Measurements from ENCODE around the gene SCG2. TPM values are rescaled to one million over a fixed set of nuclear protein-coding genes. Genes with fewer than 3 reads are reported as not detected.
A peak's percentile ranks its signal among the peaks of the same experiment; 100 is the strongest.

Gene SCG2
- total RNA-seq, 1 experiment from 2014 or later: 19.8 TPM

DNA sequence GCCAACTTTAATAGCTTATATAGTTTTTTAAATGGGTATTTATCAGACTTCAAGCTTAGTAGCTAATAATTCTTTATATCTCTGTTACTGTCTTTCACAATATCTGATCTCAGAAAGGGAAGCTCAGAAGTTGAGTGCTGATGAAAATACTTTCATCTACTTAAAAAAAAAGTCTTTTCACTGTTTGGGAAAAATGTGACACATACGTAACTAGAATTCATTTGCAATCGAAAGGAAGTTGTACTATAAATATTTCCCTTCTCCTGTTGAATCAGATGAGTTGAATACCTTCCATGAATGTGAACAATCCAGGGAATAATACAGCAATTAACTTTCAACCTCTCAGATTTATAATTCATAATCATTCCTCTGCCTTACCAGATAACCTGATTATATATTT lies 811 bp upstream of the SCG2 start:
- no peaks in the 10 kb centered on the region for H4K20me1 ChIP-seq (ENCODE audit: insufficient read depth)
- peaks cover 5 to 26% of the 10 kb centered on the region in 2 experiments; a peak in 3 of 4 replicates for H3K4me1 ChIP-seq (ENCODE audit: control insufficient read depth in 1 of 2, insufficient read depth in 2 of 2, low read length in 2 of 2)
- intact Hi-C loops (cut with micrococcal nuclease): loop anchor here (1.0 kb wide), 1 partner anchor 632 kb away; no protein-coding TSS in a partner anchor
- H3K27me3 ChIP-seq (ENCODE audit: insufficient read depth, low read length): no peaks in the 10 kb centered on the region
- no peaks in the 10 kb centered on the region for H3K9me2 ChIP-seq (ENCODE audit: insufficient read depth)
- TF ChIP-seq, protein P1, sequence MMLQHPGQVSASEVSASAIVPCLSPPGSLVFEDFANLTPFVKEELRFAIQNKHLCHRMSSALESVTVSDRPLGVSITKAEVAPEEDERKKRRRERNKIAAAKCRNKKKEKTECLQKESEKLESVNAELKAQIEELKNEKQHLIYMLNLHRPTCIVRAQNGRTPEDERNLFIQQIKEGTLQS (IDR thresholded peaks at IDR 0.05): no peak
- TF ChIP-seq, protein P2, sequence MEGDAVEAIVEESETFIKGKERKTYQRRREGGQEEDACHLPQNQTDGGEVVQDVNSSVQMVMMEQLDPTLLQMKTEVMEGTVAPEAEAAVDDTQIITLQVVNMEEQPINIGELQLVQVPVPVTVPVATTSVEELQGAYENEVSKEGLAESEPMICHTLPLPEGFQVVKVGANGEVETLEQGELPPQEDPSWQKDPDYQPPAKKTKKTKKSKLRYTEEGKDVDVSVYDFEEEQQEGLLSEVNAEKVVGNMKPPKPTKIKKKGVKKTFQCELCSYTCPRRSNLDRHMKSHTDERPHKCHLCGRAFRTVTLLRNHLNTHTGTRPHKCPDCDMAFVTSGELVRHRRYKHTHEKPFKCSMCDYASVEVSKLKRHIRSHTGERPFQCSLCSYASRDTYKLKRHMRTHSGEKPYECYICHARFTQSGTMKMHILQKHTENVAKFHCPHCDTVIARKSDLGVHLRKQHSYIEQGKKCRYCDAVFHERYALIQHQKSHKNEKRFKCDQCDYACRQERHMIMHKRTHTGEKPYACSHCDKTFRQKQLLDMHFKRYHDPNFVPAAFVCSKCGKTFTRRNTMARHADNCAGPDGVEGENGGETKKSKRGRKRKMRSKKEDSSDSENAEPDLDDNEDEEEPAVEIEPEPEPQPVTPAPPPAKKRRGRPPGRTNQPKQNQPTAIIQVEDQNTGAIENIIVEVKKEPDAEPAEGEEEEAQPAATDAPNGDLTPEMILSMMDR (IDR thresholded peaks at IDR 0.05 in 2 of 3, conservative IDR thresholded peaks at IDR 0.05 in 1 of 3; ENCODE audit: borderline replicate concordance in 1 of 3, insufficient read depth in 1 of 3, low read depth in 2 of 3, low read length in 2 of 3): no peak
- TF ChIP-seq POLR2A (IDR thresholded peaks at IDR 0.05; ENCODE audit: borderline replicate concordance, extremely low read depth, insufficient read depth, insufficient read length) (no peak), RAD21 (IDR thresholded peaks at IDR 0.05; ENCODE audit: low read depth) (no peak)
- TF ChIP-seq, protein P3, sequence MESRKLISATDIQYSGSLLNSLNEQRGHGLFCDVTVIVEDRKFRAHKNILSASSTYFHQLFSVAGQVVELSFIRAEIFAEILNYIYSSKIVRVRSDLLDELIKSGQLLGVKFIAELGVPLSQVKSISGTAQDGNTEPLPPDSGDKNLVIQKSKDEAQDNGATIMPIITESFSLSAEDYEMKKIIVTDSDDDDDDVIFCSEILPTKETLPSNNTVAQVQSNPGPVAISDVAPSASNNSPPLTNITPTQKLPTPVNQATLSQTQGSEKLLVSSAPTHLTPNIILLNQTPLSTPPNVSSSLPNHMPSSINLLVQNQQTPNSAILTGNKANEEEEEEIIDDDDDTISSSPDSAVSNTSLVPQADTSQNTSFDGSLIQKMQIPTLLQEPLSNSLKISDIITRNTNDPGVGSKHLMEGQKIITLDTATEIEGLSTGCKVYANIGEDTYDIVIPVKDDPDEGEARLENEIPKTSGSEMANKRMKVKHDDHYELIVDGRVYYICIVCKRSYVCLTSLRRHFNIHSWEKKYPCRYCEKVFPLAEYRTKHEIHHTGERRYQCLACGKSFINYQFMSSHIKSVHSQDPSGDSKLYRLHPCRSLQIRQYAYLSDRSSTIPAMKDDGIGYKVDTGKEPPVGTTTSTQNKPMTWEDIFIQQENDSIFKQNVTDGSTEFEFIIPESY (IDR thresholded peaks at IDR 0.05; ENCODE audit: extremely low read depth, insufficient replicate concordance, low read length): no peak
- no peaks in the 10 kb centered on the region for H3K9me3 ChIP-seq (ENCODE audit: control insufficient read depth in 1 of 2, insufficient read depth in 1 of 2, low read depth in 1 of 2, low read length in 2 of 2)
- CTCF ChIA-PET: interaction anchor here (0.9 kb wide), 1 partner anchor 355 kb away, joined by 4 read pairs; no protein-coding TSS in a partner anchor
- no peaks in the 10 kb centered on the region for H3K79me2 ChIP-seq (ENCODE audit: insufficient read depth, low read length)
- no peak overlapping the region; a peak in 1 of 4 replicates for H3K4me3 ChIP-seq (replicated peaks in 1 of 2; ENCODE audit: low read depth in 1 of 2, low read length in 2 of 2)
- POLR2A ChIA-PET: no interaction called here
- RAD21 ChIA-PET (ENCODE audit: low non-redundant PET in 1 of 2, low total read pairs in 2 of 2, uncharacterized antibody in 2 of 2, unreplicated experiment in 2 of 2): no interaction called here
- no peaks in the 10 kb centered on the region for H3K36me3 ChIP-seq (ENCODE audit: control insufficient read depth in 1 of 2, insufficient read depth in 2 of 2, low read length in 2 of 2)
- ATAC-seq (no peak), DNase-seq (ENCODE audit: low read depth, low spot score) (no peak)
- BruUV-seq (replicated peaks): no TSS peak
- no peak overlapping the region for H3K9ac ChIP-seq (ENCODE audit: low read length)
- H3K27ac ChIP-seq (ENCODE audit: low read depth, low read length): no peak overlapping the region
- H2AFZ ChIP-seq (ENCODE audit: low read depth, low read length, poor library complexity, severe bottlenecking): peak overlapping the region; percentile 97
- peak overlapping the region; percentile 70; the same call in 1 of the 2 replicates for H3K4me2 ChIP-seq (ENCODE audit: low read length)
